Dendritic cell treated with granulocyte-macrophage colony-stimulating factor and Interleukin-4, amounts not matched to agents 40 ng/mL and 50 ng/mL, for 4 days (primary cell): ENCODE data around the gene LUZP2.

Source experiments
- H3K27ac Mint-ChIP-seq: one replicate; pipeline ENCODE4 v1.8.0; 2022; ENCODE audit warnings: mild to moderate bottlenecking, mixed read lengths
- H3K27me3 Mint-ChIP-seq: one replicate; pipeline ENCODE4 v1.8.0; 2022; ENCODE audit warnings: mild to moderate bottlenecking, mixed read lengths
- H3K36me3 Mint-ChIP-seq: one replicate; pipeline ENCODE4 v1.8.0; 2022; ENCODE audit warnings: low read depth, mixed read lengths
- H3K4me1 Mint-ChIP-seq: one replicate; pipeline ENCODE4 v1.8.0; 2022; ENCODE audit warnings: low read depth, mixed read lengths
- H3K4me3 Mint-ChIP-seq: one replicate; pipeline ENCODE4 v1.8.0; 2022; ENCODE audit warnings: mild to moderate bottlenecking, moderate library complexity, mixed read lengths
- H3K9me3 Mint-ChIP-seq: one replicate; pipeline ENCODE4 v1.8.0; 2022; ENCODE audit warnings: mixed read lengths
- intact Hi-C: fragments of 100-400 bp; cut with micrococcal nuclease; formaldehyde crosslinking; loops from one replicate; pipeline ENCODE4 v1.15.0; 2022

Gene LUZP2

GRCh38 chr11:25065746-25066145, 568.9 kb downstream of the LUZP2 start:
- Mint-ChIP-seq H3K9me3 (no peaks in the 10 kb centered on the region), H3K4me3 (no peak overlapping the region), H3K27me3 (no peaks in the 10 kb centered on the region), H3K36me3 (no peaks in the 10 kb centered on the region), H3K27ac (no peak overlapping the region), H3K4me1 (no peaks in the 10 kb centered on the region)
- intact Hi-C loops, result no loop called here

GRCh38 chr11:25066706-25067105, 569.9 kb downstream of the LUZP2 start:
- Mint-ChIP-seq H3K4me1 (no peaks in the 10 kb centered on the region), H3K27me3 (no peaks in the 10 kb centered on the region), H3K4me3 (no peak overlapping the region), H3K27ac (no peak overlapping the region), H3K36me3 (no peaks in the 10 kb centered on the region), H3K9me3 (no peaks in the 10 kb centered on the region)
- intact Hi-C loops, result no loop called here

GRCh38 chr11:25068451-25068850, 571.6 kb downstream of the LUZP2 start:
- no peaks in the 10 kb centered on the region for H3K27me3 Mint-ChIP-seq

GRCh38 chr11:25094085-25094802, 597.4 kb downstream of the LUZP2 start:
- Mint-ChIP-seq H3K36me3 (no peaks in the 10 kb centered on the region), H3K27ac (no peak overlapping the region), H3K27me3 (no peaks in the 10 kb centered on the region), H3K4me3 (no peak overlapping the region), H3K4me1 (no peaks in the 10 kb centered on the region), H3K9me3 (no peaks in the 10 kb centered on the region)
- intact Hi-C loops, result no loop called here

More at GRCh38 chr11:25068451-25068850, 571.6 kb downstream of the LUZP2 start:
- H3K4me1 Mint-ChIP-seq, result no peaks in the 10 kb centered on the region
- no peaks in the 10 kb centered on the region for H3K9me3 Mint-ChIP-seq
- H3K27ac Mint-ChIP-seq, result no peak overlapping the region
- no peak overlapping the region for H3K4me3 Mint-ChIP-seq
- H3K36me3 Mint-ChIP-seq, result no peaks in the 10 kb centered on the region
- intact Hi-C loops, result no loop called here

- peaks cover 9% of the 10 kb centered on the region for H3K9me3 Mint-ChIP-seq
- no peak overlapping the region for H3K4me3 Mint-ChIP-seq
- H3K36me3 Mint-ChIP-seq, result no peaks in the 10 kb centered on the region
- no peaks in the 10 kb centered on the region for H3K4me1 Mint-ChIP-seq
- H3K27ac Mint-ChIP-seq, result no peak overlapping the region
- H3K27me3 Mint-ChIP-seq, result no peaks in the 10 kb centered on the region
- intact Hi-C loops, result no loop called here
Observed at GRCh38 chr11:25119416-25119815, 622.6 kb downstream of the LUZP2 start.
